Peyer's patch (tissue), 4 donors: Measurements from ENCODE around the gene CLDN6.

ENCODE experiments used
- CTCF ChIP-seq, 6 experiments: fragments of 450-650 bp in 4 of 6; fragments of 200-600 bp in 2 of 6; sonication (generic) in 1 of 6; IDR thresholded peaks; one replicate each; pipeline ENCODE4 v1.5.1; 2017 to 2019; ENCODE audit warnings: antibody characterized with exemption in 6 of 6, mild to moderate bottlenecking in 3 of 6, moderate library complexity in 1 of 6
- POLR2A ChIP-seq, 2 donors: fragments of 450-650 bp; IDR thresholded peaks; one replicate each; pipeline ENCODE4 v1.5.1; 2017; ENCODE audit warnings: antibody characterized with exemption in 2 of 2, mild to moderate bottlenecking in 2 of 2, moderate library complexity in 2 of 2

GRCh38 chr16:2974319-2975056 is 43.5 kb downstream of the CLDN6 start:
- TF ChIP-seq POLR2A (IDR thresholded peaks at IDR 0.05) (no peak), CTCF (IDR thresholded peaks at IDR 0.05) (no peak)
